ENCODE results near the gene CSK.

DNA sequence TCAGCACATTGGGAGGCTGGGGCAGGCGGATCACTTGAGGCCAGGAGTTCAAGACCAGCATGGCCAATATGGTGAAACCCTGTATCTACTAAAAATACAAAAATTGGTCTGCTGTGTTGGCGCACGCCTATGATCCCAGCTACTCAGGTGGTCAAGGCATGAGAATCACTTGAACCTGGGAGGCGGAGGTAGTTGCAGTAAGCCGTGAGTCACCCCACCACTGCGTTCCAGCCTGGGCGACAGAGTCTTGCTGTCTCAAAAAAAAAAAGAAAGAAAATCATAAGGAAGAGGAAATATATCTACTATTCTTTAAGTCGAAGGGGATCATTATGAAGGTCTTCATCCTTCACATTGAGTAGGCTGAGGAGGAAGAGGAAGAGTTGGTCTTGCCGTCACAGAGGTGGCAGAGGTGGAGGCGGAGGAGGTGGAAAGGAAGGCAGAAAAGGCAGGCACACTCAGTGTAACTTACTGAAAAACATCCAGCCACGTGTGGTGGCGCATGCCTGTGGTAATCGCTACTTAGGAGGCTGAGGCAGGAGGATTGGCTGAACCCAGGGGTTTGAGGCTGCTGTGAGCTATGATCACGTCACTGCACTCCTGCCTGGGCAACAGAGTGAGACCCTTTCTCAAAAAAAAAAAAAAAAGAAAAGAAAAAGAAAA lies 14.2 kb downstream of the CSK start:
- TF ChIP-seq, protein P1, sequence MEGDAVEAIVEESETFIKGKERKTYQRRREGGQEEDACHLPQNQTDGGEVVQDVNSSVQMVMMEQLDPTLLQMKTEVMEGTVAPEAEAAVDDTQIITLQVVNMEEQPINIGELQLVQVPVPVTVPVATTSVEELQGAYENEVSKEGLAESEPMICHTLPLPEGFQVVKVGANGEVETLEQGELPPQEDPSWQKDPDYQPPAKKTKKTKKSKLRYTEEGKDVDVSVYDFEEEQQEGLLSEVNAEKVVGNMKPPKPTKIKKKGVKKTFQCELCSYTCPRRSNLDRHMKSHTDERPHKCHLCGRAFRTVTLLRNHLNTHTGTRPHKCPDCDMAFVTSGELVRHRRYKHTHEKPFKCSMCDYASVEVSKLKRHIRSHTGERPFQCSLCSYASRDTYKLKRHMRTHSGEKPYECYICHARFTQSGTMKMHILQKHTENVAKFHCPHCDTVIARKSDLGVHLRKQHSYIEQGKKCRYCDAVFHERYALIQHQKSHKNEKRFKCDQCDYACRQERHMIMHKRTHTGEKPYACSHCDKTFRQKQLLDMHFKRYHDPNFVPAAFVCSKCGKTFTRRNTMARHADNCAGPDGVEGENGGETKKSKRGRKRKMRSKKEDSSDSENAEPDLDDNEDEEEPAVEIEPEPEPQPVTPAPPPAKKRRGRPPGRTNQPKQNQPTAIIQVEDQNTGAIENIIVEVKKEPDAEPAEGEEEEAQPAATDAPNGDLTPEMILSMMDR (IDR thresholded peaks at IDR 0.05; ENCODE audit: low read depth, low read length) = no peak
- TF ChIP-seq EZH2phosphoT487 (IDR thresholded peaks at IDR 0.05; ENCODE audit: low read depth) = no peak
